HL-60 (cell line): ENCODE results near the gene RITA1.

Experiments used
- CTCF ChIP-seq: IDR thresholded peaks from one replicate; pipeline ENCODE4 v1.5.1; 2011; ENCODE audit warnings: low read length, control low read depth, inconsistent platforms; ENCODE audit not compliant: insufficient read depth
- POLR2AphosphoS5 ChIP-seq: IDR thresholded peaks from 2 replicates; pipeline ENCODE4 v1.6.1; 2012; ENCODE audit warnings: low read depth

- no peak for TF ChIP-seq CTCF
- TF ChIP-seq POLR2AphosphoS5, result no peak
Observed at GRCh38 chr12:113186666-113187325, 1.3 kb downstream of the RITA1 start.
